BJ (cell line): ENCODE results near the gene MLLT3. TPM values are rescaled to one million over a fixed set of nuclear protein-coding genes. Genes with fewer than 3 reads are reported as not detected.

Experiments
- CTCF ChIA-PET: fragments of 350-600 bp; formaldehyde crosslinking; extraction: SDS; loops from one replicate; lab custom pipeline; 2021; ENCODE audit warnings: antibody characterized with exemption, inconsistent platforms; lab: Yijun Ruan, JAX
- POLR2A ChIA-PET: fragments of 300-600 bp; sonication (Branson Sonifier 250); formaldehyde crosslinking; extraction: SDS; loops from one replicate; lab custom pipeline; 2021; ENCODE audit warnings: antibody characterized with exemption; lab: Charles Lee
- DNase-seq: peaks from one replicate; pipeline ENCODE4 v3.0.0-alpha.2; 2011; ENCODE audit warnings: low read depth
- H3K27me3 ChIP-seq: 2 replicates; pipeline ENCODE4 v1.6.0; 2011; ENCODE audit warnings: low read length; ENCODE audit not compliant: control insufficient read depth, insufficient read depth
- H3K36me3 ChIP-seq: 2 replicates; pipeline ENCODE4 v1.5.1; 2011; ENCODE audit warnings: low read length; ENCODE audit not compliant: control insufficient read depth, insufficient read depth
- H3K4me3 ChIP-seq: 2 replicates; pipeline ENCODE4 v1.5.1; 2011; ENCODE audit warnings: low read depth, mild to moderate bottlenecking, control low read depth, low read length
- CTCF ChIP-seq: IDR thresholded peaks from 2 replicates; pipeline ENCODE4 v1.5.1; 2011; ENCODE audit warnings: low read depth, mild to moderate bottlenecking, control low read depth, inconsistent platforms, low read length, moderate library complexity; ENCODE audit not compliant: insufficient read depth
- polyA plus RNA-seq: library from polyadenylated mRNA; depleted of rRNA; stranded (reverse); fragments of >200 nt; gene quantifications from 2 replicates; pipeline ENCODE4 v1.2.3, GENCODE V29; 2011

Gene MLLT3
- polyA plus RNA-seq, 1 experiment = 13.8 TPM

GRCh38 chr9:20426019-20426418 lies 196.3 kb downstream of the MLLT3 start:
- no peak for TF ChIP-seq CTCF
- H3K4me3 ChIP-seq = no peak overlapping the region
- no peak for DNase-seq
- ChIA-PET CTCF (interaction anchor here (0.7 kb wide), 2 partner anchors 25 to 196 kb away, joined by 3 read pairs; partner anchors contain the start of gene MLLT3), POLR2A (interaction anchor here (0.9 kb wide), 1 partner anchor 68 kb away, joined by 4 read pairs; no protein-coding TSS in a partner anchor)
- no peaks in the 10 kb centered on the region for H3K27me3 ChIP-seq
- no peaks in the 10 kb centered on the region for H3K36me3 ChIP-seq

GRCh38 chr9:20419533-20419932 lies 202.8 kb downstream of the MLLT3 start:
- no peaks in the 10 kb centered on the region for H3K36me3 ChIP-seq
- CTCF ChIA-PET = no interaction called here
- DNase-seq = no peak
- POLR2A ChIA-PET = no interaction called here
- no peaks in the 10 kb centered on the region for H3K27me3 ChIP-seq
- no peak for TF ChIP-seq CTCF
- H3K4me3 ChIP-seq = no peak overlapping the region

- no peak for TF ChIP-seq CTCF
- Histone ChIP-seq H3K4me3 (no peak overlapping the region), H3K36me3 (no peaks in the 10 kb centered on the region), H3K27me3 (no peaks in the 10 kb centered on the region)
- DNase-seq = no peak
- ChIA-PET CTCF (no interaction called here), POLR2A (no interaction called here)
Measured at GRCh38 chr9:20418485-20418884, 203.8 kb downstream of the MLLT3 start.

- TF ChIP-seq CTCF = no peak
- Histone ChIP-seq H3K27me3 (no peaks in the 10 kb centered on the region), H3K36me3 (no peaks in the 10 kb centered on the region), H3K4me3 (no peak overlapping the region)
- CTCF ChIA-PET = no interaction called here
- POLR2A ChIA-PET = no interaction called here
- DNase-seq = no peak
Measured at GRCh38 chr9:20417373-20418080, 204.8 kb downstream of the MLLT3 start.

- no peak for TF ChIP-seq CTCF
- DNase-seq = no peak
- H3K36me3 ChIP-seq = peaks cover 2% of the 10 kb centered on the region; the same call in 1 of the 2 replicates
- no peaks in the 10 kb centered on the region for H3K27me3 ChIP-seq
- POLR2A ChIA-PET = no interaction called here
- H3K4me3 ChIP-seq = no peak overlapping the region
- CTCF ChIA-PET = no interaction called here
Measured at GRCh38 chr9:20414150-20414549, 208.1 kb downstream of the MLLT3 start.
